IMR-90 (cell line): ENCODE data around the gene ABHD2. TPM values are rescaled to one million over a fixed set of nuclear protein-coding genes. Genes with fewer than 3 reads are reported as not detected.
A peak's percentile ranks its signal among the peaks of the same experiment; 100 is the strongest.

ENCODE experiments used
- ATAC-seq: fragments of 200-7000 bp; cut with Tn5 transposase; 2 replicates; pipeline ENCODE4 v1.9.1; 2020; ENCODE audit warnings: low read depth, mild to moderate bottlenecking, moderate library complexity
- BruUV-seq: library from RNA; stranded (reverse); fragments of 400-500 nt; replicated peaks from 2 replicates; lab custom pipeline; 2021; lab: Mats Ljungman, UMichigan
- CTCF ChIA-PET: fragments of 300-600 bp; formaldehyde crosslinking; extraction: SDS; loops from one replicate; lab custom pipeline; 2021; ENCODE audit warnings: antibody characterized with exemption; lab: Yijun Ruan, JAX
- POLR2A ChIA-PET: fragments of 300-600 bp; sonication (Branson Sonifier 250); formaldehyde crosslinking; loops from one replicate; lab custom pipeline; 2022; ENCODE audit warnings: antibody characterized with exemption; ENCODE audit not compliant: unreplicated experiment; lab: Charles Lee
- DNase-seq: peaks from one replicate; pipeline ENCODE4 v3.0.0; 2013
- H2AFZ ChIP-seq: replicated peaks from 2 replicates; pipeline ENCODE3; 2013; ENCODE audit warnings: low read length, mild to moderate bottlenecking; ENCODE audit not compliant: poor library complexity
- H2AK5ac ChIP-seq: 2 replicates; pipeline ENCODE4 v1.6.1; 2013; ENCODE audit warnings: low read depth, low read length, inconsistent platforms
- H2AK9ac ChIP-seq: replicated peaks from 2 replicates; pipeline ENCODE3; 2013; ENCODE audit warnings: mild to moderate bottlenecking, low read depth, low read length, moderate library complexity; ENCODE audit not compliant: poor library complexity
- H2BK120ac ChIP-seq: 2 replicates; pipeline ENCODE4 v1.6.1; 2013; ENCODE audit warnings: low read depth, low read length, inconsistent platforms
- H2BK15ac ChIP-seq: 3 replicates; pipeline ENCODE4 v1.6.1; 2013; ENCODE audit warnings: low read depth, low read length, inconsistent platforms
- H2BK20ac ChIP-seq: 2 replicates; pipeline ENCODE4 v1.6.1; 2013; ENCODE audit warnings: low read depth, mild to moderate bottlenecking, inconsistent platforms, low read length, moderate library complexity
- H2BK5ac ChIP-seq: 2 replicates; pipeline ENCODE4 v1.6.1; 2013; ENCODE audit warnings: mild to moderate bottlenecking, low read depth, low read length, inconsistent platforms; ENCODE audit not compliant: poor library complexity, severe bottlenecking
- H3K14ac ChIP-seq: replicated peaks from 2 replicates; pipeline ENCODE4 v1.6.1; 2013; ENCODE audit warnings: low read depth, low read length, inconsistent platforms
- H3K18ac ChIP-seq: 2 replicates; pipeline ENCODE4 v1.6.1; 2013; ENCODE audit warnings: low read depth, low read length, control low read depth
- H3K23ac ChIP-seq: 2 replicates; pipeline ENCODE4 v1.6.1; 2013; ENCODE audit warnings: low read depth, low read length, inconsistent platforms
- H3K27ac ChIP-seq: 2 replicates; pipeline ENCODE4 v1.5.1; 2013; ENCODE audit warnings: mild to moderate bottlenecking, control low read depth, low read length; ENCODE audit not compliant: insufficient read depth
- H3K27me3 ChIP-seq: 2 replicates; pipeline ENCODE4 v1.6.1; 2013; ENCODE audit warnings: low read length; ENCODE audit not compliant: control insufficient read depth, insufficient read depth
- H3K36me3 ChIP-seq: 2 replicates; pipeline ENCODE4 v1.6.1; 2013; ENCODE audit warnings: low read length, mixed read lengths; ENCODE audit not compliant: control insufficient read depth, insufficient read depth
- H3K4ac ChIP-seq: 2 replicates; pipeline ENCODE4 v1.6.1; 2013; ENCODE audit warnings: low read depth, low read length, inconsistent platforms
- H3K4me1 ChIP-seq: 2 replicates; pipeline ENCODE4 v1.6.1; 2013; ENCODE audit warnings: low read length, mixed read lengths; ENCODE audit not compliant: control insufficient read depth, insufficient read depth
- H3K4me2 ChIP-seq: 2 replicates; pipeline ENCODE4 v1.6.1; 2013; ENCODE audit warnings: low read depth, mild to moderate bottlenecking, control low read depth, low read length, moderate library complexity
- H3K4me3 ChIP-seq: 2 replicates; pipeline ENCODE4 v1.5.1; 2013; ENCODE audit warnings: low read depth, mild to moderate bottlenecking, control low read depth, low read length, moderate library complexity; ENCODE audit not compliant: insufficient read depth
- H3K56ac ChIP-seq: 2 replicates; pipeline ENCODE4 v1.6.1; 2013; ENCODE audit warnings: low read length, inconsistent platforms; ENCODE audit not compliant: insufficient read depth; ENCODE audit errors: extremely low read depth
- H3K79me1 ChIP-seq, 2 experiments: 2 replicates each; pipeline ENCODE4 v1.6.1; 2013; ENCODE audit warnings: low read length in 2 of 2, inconsistent platforms in 1 of 2, low read depth in 1 of 2
- H3K9ac ChIP-seq: 2 replicates; pipeline ENCODE4 v1.6.1; 2013; ENCODE audit warnings: low read depth, low read length, control low read depth
- H3K9me1 ChIP-seq: 2 replicates; pipeline ENCODE4 v1.6.1; 2013; ENCODE audit warnings: low read length, inconsistent platforms; ENCODE audit not compliant: insufficient read depth
- H3K9me3 ChIP-seq: 2 replicates; pipeline ENCODE4 v1.6.1; 2013; ENCODE audit warnings: low read length; ENCODE audit not compliant: control insufficient read depth, insufficient read depth
- H4K20me1 ChIP-seq: 2 replicates; pipeline ENCODE4 v1.6.1; 2013; ENCODE audit warnings: low read length, inconsistent platforms; ENCODE audit not compliant: insufficient read depth
- H4K5ac ChIP-seq: 2 replicates; pipeline ENCODE4 v1.6.1; 2013; ENCODE audit warnings: mild to moderate bottlenecking, low read depth, low read length, control low read depth
- H4K8ac ChIP-seq, 2 experiments: 2 replicates each; pipeline ENCODE4 v1.6.1; 2013; ENCODE audit warnings: low read depth in 2 of 2, low read length in 2 of 2, control low read depth in 1 of 2, inconsistent platforms in 1 of 2
- H4K91ac ChIP-seq: 2 replicates; pipeline ENCODE4 v1.6.1; 2013; ENCODE audit warnings: low read depth, low read length, inconsistent platforms; ENCODE audit not compliant: insufficient read depth
- MXI1 ChIP-seq: IDR thresholded peaks from 2 replicates; pipeline ENCODE4 v1.6.1; 2012; ENCODE audit warnings: low read depth, mild to moderate bottlenecking, low read length, moderate library complexity, borderline replicate concordance
- NFE2L2 ChIP-seq: fragments of 150-350 bp; IDR thresholded peaks from 2 replicates; pipeline ENCODE4 v1.6.1; 2016; ENCODE audit warnings: low read depth, mild to moderate bottlenecking, low read length
- RAD21 ChIP-seq: IDR thresholded peaks from 2 replicates; pipeline ENCODE4 v1.6.1; 2012; ENCODE audit warnings: low read length, improper control_type of control experiment
- WGBS, 2 experiments: methylation state at CpG; one replicate each; pipeline versions ENCODE4 v1.1.5 to v1.1.7; 2013; ENCODE audit warnings: missing lambda C conversion rate in 2 of 2; ENCODE audit not compliant: insufficient read length in 1 of 2; ENCODE audit errors: extremely low coverage in 2 of 2; 5-methylcytosine and 5-hydroxymethylcytosine counted together
- dilution Hi-C: fragments of 300-500 bp; cut with HindIII; formaldehyde crosslinking; loops from one replicate; pipeline ENCODE4 v1.14.3; 2018; ENCODE audit warnings: low sequenced_read_pairs; ENCODE audit not compliant: unreplicated experiment
- in situ Hi-C: fragments of 300-500 bp; cut with MboI; formaldehyde crosslinking; loops from 3 replicates; pipeline ENCODE4 v1.14.3; 2019; ENCODE audit warnings: low sequenced_read_pairs, inconsistent platforms, mixed read lengths
- intact Hi-C: fragments of 100-400 bp; cut with micrococcal nuclease; formaldehyde crosslinking; loops from 2 replicates; pipeline ENCODE4 v1.10.0; 2022
- polyA plus RNA-seq, 3 experiments: library from polyadenylated mRNA; depleted of rRNA; stranded (reverse); fragments of >200 nt; gene quantifications; 2 replicates each; pipeline ENCODE4 v1.2.3, GENCODE V29; 2012; ENCODE audit warnings: low replicate concordance in 1 of 3
- total RNA-seq: library from RNA; depleted of rRNA; stranded (reverse); fragments of >200 nt; gene quantifications from 2 replicates; pipeline ENCODE4 v1.2.3, GENCODE V29; 2012

The ABHD2 gene
- total and polyA plus RNA-seq, 2 of the 4 experiments (the other 2 are of a cell fraction) = 31.2 to 62.9 TPM

- Histone ChIP-seq H2BK20ac (no peak overlapping the region), H2AK9ac (no peak overlapping the region), H3K9me3 (no peaks in the 10 kb centered on the region), H3K79me1 (peaks cover 22 to 52% of the 10 kb centered on the region in 2 experiments), H4K20me1 (no peaks in the 10 kb centered on the region), H3K4me3 (no peak overlapping the region), H4K91ac (no peak overlapping the region), H3K36me3 (peaks cover 18% of the 10 kb centered on the region), H3K23ac (no peak overlapping the region), H3K4me2 (no peak overlapping the region), H3K4me1 (peaks cover 5% of the 10 kb centered on the region), H3K27ac (no peak overlapping the region), H3K27me3 (no peaks in the 10 kb centered on the region), H3K9ac (no peak overlapping the region), H3K56ac (no peak overlapping the region), H3K4ac (no peak overlapping the region), H2AK5ac (peak overlapping the region; percentile 7; the same call in 1 of the 2 replicates), H2BK5ac (no peak overlapping the region), H2BK15ac (no peak overlapping the region), H2AFZ (no peak overlapping the region), H4K8ac (no peak overlapping the region), H4K5ac (no peak overlapping the region), H3K9me1 (peaks cover 25% of the 10 kb centered on the region), H3K18ac (no peak overlapping the region), H2BK120ac (no peak overlapping the region), H3K14ac (no peak overlapping the region)
- ATAC-seq (no peak; the same call in 1 of the 2 replicates), DNase-seq (no peak)
- POLR2A ChIA-PET = no interaction called here
- dilution Hi-C loops (no loop called here), in situ Hi-C loops (no loop called here), intact Hi-C loops (loop anchor here (5.0 kb wide), 1 partner anchor 39 kb away; no protein-coding TSS in a partner anchor)
- CTCF ChIA-PET = interaction anchor here (2.3 kb wide), 1 partner anchor 8 kb away, joined by 9 read pairs; no protein-coding TSS in a partner anchor
- BruUV-seq = no TSS peak
- TF ChIP-seq RAD21 = no peak
- no peak for TF ChIP-seq NFE2L2
- TF ChIP-seq MXI1 = no peak
- WGBS, 2 experiments = 56% methylated on average over 2 of the region's 3 CpGs; no CpG with 5 or more reads in 1 of the 2 experiments
Measured at GRCh38 chr15:89121414-89121813, 33.2 kb downstream of the ABHD2 start.
